Activated CD4-positive, alpha-beta memory T cell treated with anti-CD3 and anti-CD28 coated beads for 36 hours (primary cell): ENCODE measurements around the gene NFIC. TPM values are rescaled to one million over a fixed set of nuclear protein-coding genes. Genes with fewer than 3 reads are reported as not detected.
"Not testable (repeated sequence)": the region's sequence is repeated elsewhere in the genome, so short reads cannot be mapped to it uniquely, and the experiment has no call there.

ENCODE experiments used
- CTCF ChIA-PET: fragments of 350-600 bp; sonication (Branson Sonifier 250); formaldehyde crosslinking; loops from one replicate; lab custom pipeline; 2021; ENCODE audit warnings: antibody characterized with exemption, inconsistent platforms; lab: Charles Lee
- POLR2A ChIA-PET: fragments of 350-600 bp; sonication (Branson Sonifier 250); formaldehyde crosslinking; loops from one replicate; lab custom pipeline; 2021; ENCODE audit warnings: antibody characterized with exemption; lab: Charles Lee
- DNase-seq: peaks from one replicate; pipeline ENCODE4 v3.0.0-alpha.2; 2020
- H3K27ac Mint-ChIP-seq: one replicate; pipeline ENCODE4 v1.8.0; 2021; ENCODE audit warnings: mixed read lengths
- H3K27me3 Mint-ChIP-seq: one replicate; pipeline ENCODE4 v1.8.0; 2021; ENCODE audit warnings: mixed read lengths
- H3K36me3 Mint-ChIP-seq: one replicate; pipeline ENCODE4 v1.8.0; 2021; ENCODE audit warnings: mixed read lengths
- H3K4me1 Mint-ChIP-seq: one replicate; pipeline ENCODE4 v1.8.0; 2021; ENCODE audit warnings: low read depth, mixed read lengths
- H3K4me3 Mint-ChIP-seq: one replicate; pipeline ENCODE4 v1.8.0; 2021; ENCODE audit warnings: mild to moderate bottlenecking, mixed read lengths
- H3K9me3 Mint-ChIP-seq: one replicate; pipeline ENCODE4 v1.8.0; 2021; ENCODE audit warnings: mixed read lengths
- intact Hi-C: fragments of 100-400 bp; cut with micrococcal nuclease; formaldehyde crosslinking; loops from one replicate; pipeline ENCODE4 v1.15.1; 2023
- total RNA-seq, 2 experiments: library from RNA; stranded (reverse); gene quantifications; one replicate each; pipeline ENCODE4 v1.2.3, GENCODE V29; 2021

The NFIC gene
- total RNA-seq, 2 experiments from 2014 or later = 19.7 to 19.9 TPM

DNA sequence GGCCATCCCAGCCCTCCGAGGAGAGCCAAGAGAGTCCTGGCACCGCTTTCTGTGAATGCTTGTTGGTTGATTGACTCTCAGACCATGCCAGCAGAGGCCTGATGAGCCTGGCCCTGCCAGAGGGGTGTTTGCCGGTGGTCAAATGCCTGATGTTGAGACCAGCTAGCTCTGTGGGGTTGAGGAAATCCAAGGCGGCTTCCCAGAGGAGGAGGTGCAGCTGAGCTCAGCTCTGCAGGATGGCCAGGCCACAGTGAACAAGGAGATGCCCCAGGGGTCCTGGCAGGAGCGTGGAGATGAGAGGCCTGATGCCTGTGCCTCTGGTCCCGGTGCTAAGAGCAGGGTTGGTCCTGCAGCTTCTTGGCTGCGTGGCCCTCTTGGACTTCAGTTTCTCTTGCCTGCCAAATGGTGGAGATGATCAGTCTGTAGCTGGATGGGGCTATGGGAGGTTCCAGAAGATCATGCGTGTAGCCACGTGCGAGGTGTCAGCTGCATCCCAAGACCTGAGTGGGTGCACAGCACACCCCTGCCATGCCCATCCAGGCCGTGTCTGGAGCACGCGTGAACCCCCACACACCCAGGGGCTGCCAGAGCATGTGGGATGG is 16.8 kb downstream of the NFIC start:
- no peak overlapping the region for H3K27ac Mint-ChIP-seq
- no peaks in the 10 kb centered on the region for H3K9me3 Mint-ChIP-seq
- intact Hi-C loops = no loop called here
- H3K4me3 Mint-ChIP-seq = no peak overlapping the region
- no peak for DNase-seq
- CTCF ChIA-PET = no interaction called here
- H3K4me1 Mint-ChIP-seq = peaks cover 17% of the 10 kb centered on the region
- POLR2A ChIA-PET = no interaction called here
- H3K36me3 Mint-ChIP-seq = peaks cover 6% of the 10 kb centered on the region
- no peaks in the 10 kb centered on the region for H3K27me3 Mint-ChIP-seq

DNA sequence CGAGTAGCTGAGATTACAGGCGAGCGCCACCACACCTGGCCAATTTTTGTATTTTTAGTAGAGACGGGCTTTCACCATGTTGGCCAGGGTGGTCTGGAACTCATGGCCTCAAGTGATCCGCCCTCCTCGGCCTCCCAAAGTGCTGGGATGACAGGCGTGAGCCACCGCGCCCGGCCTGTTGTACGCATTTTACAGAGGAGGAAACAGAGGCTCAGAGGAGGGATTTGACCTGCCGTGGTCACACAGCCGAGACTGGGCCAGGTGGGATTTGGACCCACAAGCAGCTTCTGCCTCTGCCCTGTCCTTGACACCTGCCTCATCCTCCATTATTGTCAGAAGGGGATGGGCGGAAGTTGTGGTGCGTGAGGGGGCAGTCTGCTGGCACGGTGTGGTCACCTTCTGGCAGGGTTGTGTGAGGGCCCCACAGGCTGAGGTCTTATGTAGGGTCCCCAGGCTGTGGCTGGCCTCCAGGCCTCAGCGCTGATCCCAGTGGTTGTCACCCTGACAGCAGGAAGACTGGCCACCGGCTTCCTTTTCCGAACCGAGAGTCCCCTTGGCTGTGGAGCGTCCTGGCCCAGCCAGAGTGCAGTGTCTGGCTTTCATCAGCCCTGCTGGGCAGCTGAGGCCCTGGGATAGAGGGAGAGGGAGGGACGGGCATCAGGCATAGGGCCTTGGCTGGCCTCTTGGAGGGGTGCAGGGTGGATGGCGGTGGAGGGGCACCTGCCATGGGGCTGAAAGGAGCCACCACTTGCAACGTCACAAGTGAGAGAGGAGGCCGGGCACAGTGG is 20.3 kb downstream of the NFIC start:
- H3K4me3 Mint-ChIP-seq = no peak overlapping the region
- CTCF ChIA-PET = interaction anchor here (0.6 kb wide), 1 partner anchor 60 kb away, joined by 5 read pairs; no protein-coding TSS in a partner anchor
- no peak for DNase-seq
- peaks cover 6% of the 10 kb centered on the region for H3K36me3 Mint-ChIP-seq
- no peaks in the 10 kb centered on the region for H3K9me3 Mint-ChIP-seq
- peaks cover 17% of the 10 kb centered on the region for H3K4me1 Mint-ChIP-seq
- intact Hi-C loops = no loop called here
- no peak overlapping the region for H3K27ac Mint-ChIP-seq
- no peaks in the 10 kb centered on the region for H3K27me3 Mint-ChIP-seq
- POLR2A ChIA-PET = no interaction called here

DNA sequence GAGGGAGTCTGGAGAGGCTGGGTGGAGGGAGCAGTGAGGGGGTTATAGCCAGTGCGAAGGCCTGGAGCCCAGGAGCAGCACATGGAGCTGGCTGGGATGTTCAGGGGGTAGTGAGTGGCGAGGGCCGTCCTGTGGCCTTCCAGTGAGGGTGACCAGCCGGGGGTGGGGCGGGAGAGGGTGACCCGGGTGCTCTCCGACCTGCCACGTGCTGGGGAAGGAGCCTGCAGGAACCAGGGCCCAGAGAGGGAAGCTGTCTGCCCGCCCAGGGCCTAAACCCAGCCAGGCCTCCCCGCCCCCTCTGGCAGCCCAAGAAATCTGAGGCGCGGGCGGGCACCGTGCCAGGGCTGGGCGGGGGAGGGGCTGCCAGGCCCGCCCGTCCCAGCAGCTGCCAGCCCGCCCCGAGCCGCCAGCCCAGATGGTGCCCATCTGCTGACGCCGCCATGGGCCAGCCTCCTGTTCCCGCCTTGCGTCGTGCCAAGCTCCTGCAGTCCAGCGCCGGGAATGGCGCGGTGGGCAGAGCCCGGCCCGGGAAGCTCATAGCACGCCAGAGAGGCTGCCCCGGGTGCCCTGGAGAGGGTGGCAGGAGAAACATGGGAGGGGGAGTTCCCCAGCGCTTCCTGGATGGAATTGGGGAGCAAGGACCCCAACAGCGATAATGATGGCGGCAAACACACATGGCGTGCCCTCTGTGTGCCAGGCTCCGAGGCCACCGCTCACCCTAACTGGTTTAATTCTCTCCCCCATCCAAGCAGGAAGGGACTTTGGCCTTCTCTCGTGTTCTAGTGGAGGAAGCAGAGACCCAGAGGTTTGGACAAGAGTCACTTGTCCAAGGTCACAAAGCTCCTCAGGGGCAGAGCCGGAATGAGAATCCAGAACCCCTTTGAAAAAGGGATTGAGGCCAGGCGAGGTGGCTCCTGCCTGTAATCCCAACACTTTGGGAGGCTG is 21.5 kb downstream of the NFIC start:
- no peaks in the 10 kb centered on the region for H3K9me3 Mint-ChIP-seq
- no peak overlapping the region for H3K4me3 Mint-ChIP-seq
- no peak overlapping the region for H3K27ac Mint-ChIP-seq
- POLR2A ChIA-PET = no interaction called here
- CTCF ChIA-PET = interaction anchor here (1.4 kb wide), 1 partner anchor 53 kb away, joined by 3 read pairs; no protein-coding TSS in a partner anchor
- no peaks in the 10 kb centered on the region for H3K36me3 Mint-ChIP-seq
- H3K4me1 Mint-ChIP-seq = peaks cover 11% of the 10 kb centered on the region
- no peak for DNase-seq
- H3K27me3 Mint-ChIP-seq = no peaks in the 10 kb centered on the region
- intact Hi-C loops = no loop called here

DNA sequence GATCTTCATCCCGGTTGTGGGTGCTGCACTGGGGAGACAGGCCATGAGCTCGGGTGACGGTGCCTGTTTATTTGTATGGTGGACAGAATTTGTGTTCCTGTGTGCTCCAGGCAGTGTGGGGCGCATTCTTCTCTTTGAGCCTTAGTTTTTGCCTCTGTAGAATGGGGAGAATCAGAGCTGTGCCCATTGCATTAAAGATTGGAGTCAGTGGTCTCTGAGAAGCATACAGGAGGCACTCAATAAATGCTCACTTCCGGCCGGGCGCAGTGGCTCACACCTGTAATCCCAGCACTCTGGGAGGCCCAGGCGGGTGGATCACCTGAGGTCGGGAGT is 23.0 kb downstream of the NFIC start:
- DNase-seq = no peak
- peaks cover 5% of the 10 kb centered on the region for H3K4me1 Mint-ChIP-seq
- ChIA-PET POLR2A (no interaction called here), CTCF (no interaction called here)
- H3K9me3 Mint-ChIP-seq = no peaks in the 10 kb centered on the region
- no peak overlapping the region for H3K4me3 Mint-ChIP-seq
- no peaks in the 10 kb centered on the region for H3K27me3 Mint-ChIP-seq
- H3K27ac Mint-ChIP-seq = no peak overlapping the region
- H3K36me3 Mint-ChIP-seq = no peaks in the 10 kb centered on the region
- intact Hi-C loops = no loop called here

DNA sequence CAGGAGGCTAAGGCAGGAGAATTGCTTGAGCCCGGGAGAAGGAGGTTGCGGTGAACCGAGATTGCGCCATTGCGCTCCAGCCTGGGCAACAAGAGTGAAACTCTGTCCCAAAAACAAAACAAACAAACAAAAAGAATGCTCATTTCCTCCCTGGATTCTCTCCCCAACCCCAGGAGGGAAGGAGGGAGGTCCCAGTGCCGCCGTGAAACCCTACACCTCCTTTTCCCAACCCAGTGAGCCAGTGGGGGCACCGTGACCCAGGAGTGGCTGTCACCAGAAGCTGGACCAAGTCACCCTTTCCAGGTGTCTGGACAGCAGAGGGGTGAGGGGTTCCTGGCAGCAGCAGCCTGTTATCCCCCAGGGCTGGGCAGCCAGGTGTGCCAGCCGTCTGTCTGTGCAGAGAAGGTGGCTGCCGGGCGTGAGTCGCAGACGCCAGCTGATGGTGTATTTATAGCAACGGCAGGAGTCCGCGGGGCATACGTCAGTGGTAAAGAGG is 23.5 kb downstream of the NFIC start:
- no peak overlapping the region for H3K27ac Mint-ChIP-seq
- intact Hi-C loops = no loop called here

DNA sequence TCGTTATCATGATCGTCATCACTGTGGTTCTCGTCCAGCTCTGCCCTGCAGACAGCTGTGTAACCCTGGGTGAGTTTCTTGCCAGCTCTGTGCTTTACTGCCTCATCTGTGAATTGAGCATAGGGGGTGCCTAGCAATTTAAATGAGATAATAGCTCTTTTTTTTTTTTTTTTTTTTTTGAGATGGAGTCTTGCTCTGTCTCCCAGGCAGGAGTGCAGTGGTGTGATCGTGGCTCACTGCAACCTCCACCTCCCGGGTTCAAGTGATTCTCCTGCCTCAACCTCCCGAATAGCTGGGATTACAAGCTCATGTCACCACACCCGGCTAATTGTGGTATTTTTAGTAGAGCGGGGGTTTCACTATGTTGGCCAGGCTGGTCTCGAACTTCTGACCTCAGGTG is 25.5 kb downstream of the NFIC start:
- DNase-seq, POLR2A ChIA-PET, intact Hi-C loops, CTCF ChIA-PET, H3K27me3 Mint-ChIP-seq, H3K4me1 Mint-ChIP-seq, H3K27ac Mint-ChIP-seq, H3K9me3 Mint-ChIP-seq, H3K36me3 Mint-ChIP-seq, H3K4me3 Mint-ChIP-seq: not testable (repeated sequence)

More for the DNA sequence above, 23.5 kb downstream of the NFIC start:
- ChIA-PET CTCF (no interaction called here), POLR2A (no interaction called here)
- Mint-ChIP-seq H3K9me3 (no peaks in the 10 kb centered on the region), H3K27me3 (no peaks in the 10 kb centered on the region), H3K36me3 (no peaks in the 10 kb centered on the region), H3K4me1 (peaks cover 2% of the 10 kb centered on the region), H3K4me3 (no peak overlapping the region)
- DNase-seq = no peak

DNA sequence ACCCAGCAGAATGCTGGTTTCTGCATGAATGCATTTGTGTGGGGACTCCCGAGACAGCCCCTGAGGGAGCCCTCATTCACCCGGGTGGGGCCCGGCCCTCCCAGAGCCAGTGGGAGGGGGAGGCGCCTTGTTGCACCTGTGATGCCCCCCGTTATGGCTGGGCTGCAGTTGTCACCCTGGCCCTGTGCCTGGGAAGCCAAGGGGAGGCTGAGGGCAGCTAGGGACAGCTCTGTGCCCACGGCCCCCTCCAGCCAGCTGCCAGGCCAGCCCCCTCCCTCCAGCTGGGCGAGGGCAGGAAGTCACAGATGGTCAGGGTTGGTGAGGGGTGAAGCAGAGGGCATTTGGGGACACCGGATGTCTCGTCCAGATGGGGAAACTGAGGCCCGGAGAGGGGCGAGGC is 26.1 kb downstream of the NFIC start:
- Mint-ChIP-seq H3K4me1 (no peaks in the 10 kb centered on the region), H3K27ac (no peak overlapping the region), H3K27me3 (no peaks in the 10 kb centered on the region), H3K36me3 (no peaks in the 10 kb centered on the region), H3K4me3 (no peak overlapping the region), H3K9me3 (no peaks in the 10 kb centered on the region)
- POLR2A ChIA-PET = no interaction called here
- intact Hi-C loops = no loop called here
- DNase-seq = no peak
- CTCF ChIA-PET = no interaction called here

DNA sequence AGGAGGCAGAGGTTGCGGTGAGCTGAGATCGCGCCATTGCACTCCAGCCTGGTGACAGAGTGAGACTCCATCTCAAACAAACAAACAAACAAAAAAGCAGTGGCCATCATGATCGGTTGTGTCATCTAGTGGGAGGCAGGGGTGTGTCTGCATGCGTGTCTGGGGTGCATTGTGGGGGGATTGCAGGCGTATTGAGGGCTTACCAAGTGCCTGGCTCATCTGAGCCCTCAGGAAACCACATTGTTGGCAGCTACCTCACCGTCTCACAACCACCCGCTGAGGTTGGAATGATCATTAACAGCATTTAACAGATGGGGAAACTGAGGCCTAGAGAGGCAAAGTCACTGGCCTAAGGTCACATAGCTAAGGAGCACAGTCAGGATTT is 30.5 kb downstream of the NFIC start:
- Mint-ChIP-seq H3K4me3 (no peak overlapping the region), H3K9me3 (no peaks in the 10 kb centered on the region), H3K27ac (no peak overlapping the region), H3K27me3 (no peaks in the 10 kb centered on the region), H3K36me3 (no peaks in the 10 kb centered on the region), H3K4me1 (no peaks in the 10 kb centered on the region)
- intact Hi-C loops = no loop called here
- ChIA-PET CTCF (interaction anchor here (0.6 to 1.8 kb wide), 6 partner anchors 11 to 790 kb away, joined by 3 to 6 read pairs (median 3); no protein-coding TSS in a partner anchor), POLR2A (no interaction called here)
- DNase-seq = no peak

DNA sequence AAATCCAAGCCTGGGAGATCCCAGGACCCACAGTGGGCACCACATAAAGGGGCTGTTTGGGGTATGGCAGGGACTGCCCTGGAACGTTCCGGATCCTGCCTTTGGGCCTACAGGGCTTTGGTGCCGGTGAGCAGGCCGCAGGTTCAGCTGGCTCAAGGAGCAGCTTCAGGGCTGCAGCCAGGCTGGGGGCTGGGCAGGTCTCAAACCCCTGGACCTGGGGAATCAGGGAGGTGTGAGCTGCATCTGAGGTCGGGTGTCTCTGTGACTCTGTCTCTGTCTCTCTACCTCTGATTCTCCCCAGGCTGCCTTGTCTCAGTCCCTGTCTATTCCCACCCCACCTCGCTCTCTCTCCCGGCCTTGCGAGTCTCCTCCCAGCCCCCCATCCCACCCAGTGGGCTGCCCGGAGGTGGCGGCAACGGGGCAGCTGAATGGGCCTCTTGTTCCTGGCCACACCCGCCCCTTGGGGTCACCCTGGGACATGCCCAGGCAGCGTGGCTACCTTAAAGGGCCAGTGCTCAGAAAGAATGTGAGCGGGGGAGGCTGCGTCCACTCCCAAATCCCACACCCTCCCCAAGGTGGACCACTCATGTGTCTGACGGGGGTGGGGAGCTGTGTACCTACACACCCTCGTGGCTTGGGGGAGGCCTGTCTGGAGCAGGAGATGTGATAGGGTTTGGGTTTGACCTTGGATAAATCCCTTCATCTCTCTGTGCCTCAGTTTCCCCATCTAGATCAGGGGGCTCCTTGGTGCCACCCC is 31.1 kb downstream of the NFIC start:
- no peak for DNase-seq
- Mint-ChIP-seq H3K4me1 (no peaks in the 10 kb centered on the region), H3K27me3 (no peaks in the 10 kb centered on the region), H3K36me3 (peaks cover 2% of the 10 kb centered on the region), H3K9me3 (no peaks in the 10 kb centered on the region), H3K27ac (no peak overlapping the region), H3K4me3 (no peak overlapping the region)
- CTCF ChIA-PET = interaction anchor here (0.5 to 1.8 kb wide), 3 partner anchors 34 to 91 kb away, joined by 3 read pairs; no protein-coding TSS in a partner anchor
- intact Hi-C loops = no loop called here
- POLR2A ChIA-PET = no interaction called here

DNA sequence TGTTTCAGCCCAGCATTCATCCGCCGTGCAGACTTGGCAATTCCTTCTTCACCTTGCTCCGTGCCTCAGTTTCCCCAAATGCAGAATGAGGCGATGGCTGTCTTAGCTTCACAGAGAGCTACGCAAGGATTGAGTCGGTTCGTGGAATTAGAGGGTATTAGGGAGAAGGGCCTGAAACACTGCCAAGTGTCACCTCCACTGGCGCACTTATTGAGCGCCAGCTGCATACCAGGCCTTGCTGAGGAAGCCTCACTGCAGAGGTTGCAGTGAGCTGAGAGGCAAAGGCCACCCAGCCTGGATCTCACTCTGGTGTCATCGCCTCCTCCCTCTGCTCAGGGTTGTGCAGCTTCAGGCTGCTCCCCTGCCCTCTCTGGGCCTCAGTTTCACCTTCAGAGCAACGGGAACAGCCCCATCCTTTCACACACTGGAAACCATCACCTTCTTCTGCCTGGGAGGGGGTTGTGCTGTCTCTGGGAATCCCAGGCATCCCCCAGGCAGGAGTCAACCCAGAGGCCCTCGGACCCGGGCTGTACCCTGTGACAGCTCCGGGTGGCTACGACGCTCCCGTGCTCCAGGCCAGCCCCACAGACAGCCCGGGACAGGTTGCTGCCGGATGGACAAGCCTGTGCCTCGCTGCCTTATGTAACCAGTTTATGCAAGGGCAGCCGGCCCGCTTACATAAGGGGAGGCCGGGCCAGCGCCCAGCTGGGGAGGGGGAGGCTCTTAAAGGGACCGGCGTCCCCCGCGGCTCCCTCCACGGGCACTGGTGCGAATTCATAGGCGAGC is 31.9 kb downstream of the NFIC start:
- no peaks in the 10 kb centered on the region for H3K4me1 Mint-ChIP-seq
- CTCF ChIA-PET = interaction anchor here (0.5 kb wide), 1 partner anchor 87 kb away, joined by 3 read pairs; no protein-coding TSS in a partner anchor
- no peak overlapping the region for H3K27ac Mint-ChIP-seq
- no peaks in the 10 kb centered on the region for H3K27me3 Mint-ChIP-seq
- no peaks in the 10 kb centered on the region for H3K9me3 Mint-ChIP-seq
- POLR2A ChIA-PET = no interaction called here
- peaks cover 3% of the 10 kb centered on the region for H3K36me3 Mint-ChIP-seq
- no peak for DNase-seq
- intact Hi-C loops = no loop called here
- no peak overlapping the region for H3K4me3 Mint-ChIP-seq

DNA sequence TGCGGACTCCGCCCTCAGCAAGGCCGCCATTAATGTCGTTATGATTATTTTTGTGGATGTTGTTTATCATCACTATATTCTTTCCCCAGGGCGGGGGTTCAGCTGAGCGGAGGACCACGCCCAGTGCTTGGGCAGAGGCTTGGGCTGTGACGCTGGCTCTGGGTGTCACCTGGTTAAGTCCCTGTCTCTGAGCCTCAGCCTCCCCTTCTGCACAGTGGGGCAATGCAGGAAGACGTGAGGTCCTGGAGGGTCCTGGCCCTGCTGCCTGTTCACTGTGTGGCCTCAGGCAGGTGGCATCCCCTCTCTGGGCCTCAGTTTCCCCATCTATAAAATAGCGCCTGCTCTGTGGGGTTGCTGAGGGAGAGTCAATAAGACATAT is 32.5 kb downstream of the NFIC start:
- intact Hi-C loops = no loop called here
- Mint-ChIP-seq H3K4me3 (no peak overlapping the region), H3K36me3 (peaks cover 3% of the 10 kb centered on the region), H3K4me1 (no peaks in the 10 kb centered on the region), H3K27me3 (no peaks in the 10 kb centered on the region), H3K27ac (no peak overlapping the region), H3K9me3 (no peaks in the 10 kb centered on the region)
- POLR2A ChIA-PET = no interaction called here
- DNase-seq = no peak
- CTCF ChIA-PET = no interaction called here
